Right lobe of liver (tissue), 6 donors: Measurements from ENCODE around the gene KRTAP9-8. TPM values are rescaled to one million over a fixed set of nuclear protein-coding genes. Genes with fewer than 3 reads are reported as not detected.

ENCODE experiments used
- ATAC-seq, 4 donors: fragments of 200-7000 bp; cut with Tn5 transposase; one replicate each; pipeline ENCODE4 v1.9.1; 2020; ENCODE audit warnings: mild to moderate bottlenecking in 4 of 4, moderate library complexity in 4 of 4
- DNase-seq, 3 donors: peaks; one replicate each; pipeline ENCODE4 v3.0.0-alpha.2; 2020
- H3K27ac ChIP-seq, 3 donors: fragments of 200-600 bp; one replicate each; pipeline ENCODE4 v1.8.0; 2022
- H3K27me3 ChIP-seq, 2 donors: fragments of 200-600 bp; one replicate each; pipeline ENCODE4 v1.8.0; 2022
- H3K36me3 ChIP-seq, 4 donors: fragments of 200-600 bp; sonication (generic) in 1 of 4; one replicate each; pipeline versions ENCODE4 v1.5.1 to v1.8.0; 2017 to 2022; ENCODE audit warnings: control low read depth in 1 of 4
- H3K4me1 ChIP-seq, 4 donors: fragments of 200-600 bp; sonication (generic) in 1 of 4; one replicate each; pipeline versions ENCODE4 v1.5.1 to v1.8.0; 2017 to 2022; ENCODE audit warnings: control low read depth in 1 of 4
- H3K4me3 ChIP-seq, 3 donors: fragments of 200-600 bp; one replicate each; pipeline ENCODE4 v1.8.0; 2022
- H3K9me3 ChIP-seq, 4 donors: fragments of 200-600 bp; sonication (generic) in 1 of 4; one replicate each; pipeline versions ENCODE4 v1.5.1 to v1.8.0; 2017 to 2022; ENCODE audit warnings: control low read depth in 1 of 4
- CTCF ChIP-seq, 4 donors: fragments of 200-600 bp in 3 of 4; fragments of 450-650 bp in 1 of 4; IDR thresholded peaks; one replicate each; pipeline versions ENCODE4 v1.5.1 to v1.8.0; 2016 to 2022; ENCODE audit warnings: antibody characterized with exemption in 4 of 4, mild to moderate bottlenecking in 2 of 4
- POLR2A ChIP-seq: fragments of 450-650 bp; IDR thresholded peaks from one replicate; pipeline ENCODE4 v1.6.1; 2017; ENCODE audit warnings: antibody characterized with exemption, mild to moderate bottlenecking
- WGBS: methylation state at CpG from one replicate; pipeline ENCODE4 v1.1.6; 2018; ENCODE audit warnings: low coverage, low lambda C conversion rate; ENCODE audit not compliant: insufficient coverage; ENCODE audit errors: missing lambda C conversion rate; 5-methylcytosine and 5-hydroxymethylcytosine counted together
- intact Hi-C, 2 donors: fragments of 100-400 bp; cut with DNase I; formaldehyde crosslinking; loops; one replicate each; pipeline versions ENCODE4 v1.11.2 to v1.14.1; 2022
- total RNA-seq, 6 experiments: library from RNA; depleted of rRNA in 2 of 6; stranded (reverse); fragments of >200 nt in 2 of 6; fragmentation: NEBNext Ultra II Directional in 3 of 6; extraction: Animal tissue kit (Norgen Biotek cat#: 25700) in 3 of 6; gene quantifications; one replicate each; pipeline versions ENCODE4 v1.1.0 to v1.2.4, GENCODE V29; 2016 to 2023
- donor health status: DM: no; HTN: yes; CAD: no.
- donor health status: DM: no; HTN: no; CAD: no.
- donor health status: DM: no; HTN: no; CAD: no.
- donor health status: DM: no; HTN: yes; CAD: no.
- donor health status: DM: no; HTN: yes; CAD: no.

The KRTAP9-8 gene
- total RNA-seq, 6 experiments from 2014 or later: not detected

GRCh38 chr17:41211845-41212466 is 25.8 kb upstream of the KRTAP9-8 start:
- H3K36me3 ChIP-seq: no peaks in the 10 kb centered on the region
- DNase-seq (no peak), ATAC-seq (no peak)
- no peak overlapping the region for H3K27ac ChIP-seq
- 41% methylated on average over 1 of the region's 1 CpG for WGBS
- no peak overlapping the region for H3K4me3 ChIP-seq
- no peaks in the 10 kb centered on the region for H3K4me1 ChIP-seq
- H3K9me3 ChIP-seq: no peaks in the 10 kb centered on the region
- H3K27me3 ChIP-seq: peaks cover 0 to 5% of the 10 kb centered on the region in 2 donors
- TF ChIP-seq CTCF (IDR thresholded peaks at IDR 0.05): no peak
- no peak for TF ChIP-seq POLR2A
- intact Hi-C loops: no loop called here

GRCh38 chr17:41212524-41213169 is 25.2 kb upstream of the KRTAP9-8 start:
- DNase-seq: no peak
- TF ChIP-seq POLR2A (no peak), CTCF (IDR thresholded peaks at IDR 0.05) (no peak)
- Histone ChIP-seq H3K27me3 (peaks cover 0 to 5% of the 10 kb centered on the region in 2 donors), H3K4me1 (no peaks in the 10 kb centered on the region), H3K36me3 (no peaks in the 10 kb centered on the region), H3K27ac (no peak overlapping the region), H3K4me3 (no peak overlapping the region), H3K9me3 (no peaks in the 10 kb centered on the region)
- WGBS: 41% methylated on average over 5 of the region's 7 CpGs
- no peak for ATAC-seq
- intact Hi-C loops: no loop called here

- Histone ChIP-seq H3K4me1 (no peaks in the 10 kb centered on the region), H3K27ac (no peak overlapping the region), H3K27me3 (peaks cover 0 to 5% of the 10 kb centered on the region in 2 donors), H3K36me3 (no peaks in the 10 kb centered on the region), H3K4me3 (no peak overlapping the region), H3K9me3 (no peaks in the 10 kb centered on the region)
- TF ChIP-seq CTCF (IDR thresholded peaks at IDR 0.05): no peak
- TF ChIP-seq POLR2A: no peak
- 18% methylated on average over 1 of the region's 1 CpG for WGBS
- no peak for DNase-seq
- ATAC-seq: no peak
- intact Hi-C loops: no loop called here
Measured at GRCh38 chr17:41215681-41216080, 22.1 kb upstream of the KRTAP9-8 start.

GRCh38 chr17:41223821-41224220 is 14.0 kb upstream of the KRTAP9-8 start:
- no peak overlapping the region for H3K4me3 ChIP-seq
- no peaks in the 10 kb centered on the region for H3K4me1 ChIP-seq
- 34% methylated on average over 2 of the region's 2 CpGs for WGBS
- TF ChIP-seq POLR2A (no peak), CTCF (IDR thresholded peaks at IDR 0.05) (no peak)
- ATAC-seq (no peak), DNase-seq (no peak)
- no peak overlapping the region for H3K27ac ChIP-seq
- no peaks in the 10 kb centered on the region for H3K27me3 ChIP-seq
- intact Hi-C loops: no loop called here
- H3K36me3 ChIP-seq: no peaks in the 10 kb centered on the region
- H3K9me3 ChIP-seq: no peaks in the 10 kb centered on the region
